ENCODE data around the gene GAB1. TPM values are rescaled to one million over a fixed set of nuclear protein-coding genes. Genes with fewer than 3 reads are reported as not detected.
A peak's percentile ranks its signal among the peaks of the same experiment; 100 is the strongest.

The GAB1 gene
- total RNA-seq, 5 donors from 2014 or later (not counting 1 experiment from before 2014, with no cell fraction given): 0.20 to 1.7 (median 0.96) TPM

DNA sequence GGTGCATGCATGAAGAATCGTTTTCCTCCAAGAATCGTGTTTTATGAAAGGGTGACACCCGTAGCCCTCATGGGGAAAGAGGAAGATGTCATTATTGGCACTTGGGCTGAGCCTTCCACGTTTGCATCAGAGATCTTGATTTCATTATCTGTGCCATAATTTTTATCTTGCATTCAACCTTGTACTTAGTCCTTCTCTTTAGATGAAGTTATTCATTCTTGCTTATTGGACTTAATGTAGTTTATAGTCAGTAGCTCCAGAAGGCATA lies 66.8 kb downstream of the GAB1 start:
- peak overlapping the region in 2 of 3 donors; percentile 32 to 34 for H3K4me3 Mint-ChIP-seq
- no peaks in the 10 kb centered on the region for H3K36me3 Mint-ChIP-seq
- Histone ChIP-seq H3K27ac (ENCODE audit: low read length) (no peak overlapping the region), H3K27me3 (replicated peaks in 1 of 2; ENCODE audit: control insufficient read depth in 2 of 2, extremely low read depth in 1 of 2, insufficient read depth in 2 of 2, low read length in 1 of 2) (no peaks in the 10 kb centered on the region), H3K4me1 (ENCODE audit: control insufficient read depth in 1 of 2, extremely low read depth in 1 of 2, insufficient read depth in 2 of 2, low read length in 2 of 2) (no peaks in the 10 kb centered on the region), H3K36me3 (ENCODE audit: control insufficient read depth in 2 of 2, extremely low read depth in 1 of 2, insufficient read depth in 1 of 2, low read length in 1 of 2) (no peaks in the 10 kb centered on the region), H3K4me3 (ENCODE audit: control insufficient read depth in 1 of 2, extremely low read depth in 1 of 2, low read length in 1 of 2) (no peak overlapping the region), H3K9me3 (no peaks in the 10 kb centered on the region)
- no peak for DNase-seq
- CTCF ChIA-PET: interaction anchor here (0.8 to 1.2 kb wide), 2 partner anchors 9 to 32 kb away, joined by 3 read pairs; no protein-coding TSS in a partner anchor
- H3K4me1 Mint-ChIP-seq: peaks cover 19 to 28% (median 25%) of the 10 kb centered on the region in 3 donors
- 53% methylated on average over 3 of the region's 4 CpGs for WGBS (ENCODE audit: insufficient coverage)
- no peak for ATAC-seq (replicated peaks in 1 of 4)
- H3K9me3 Mint-ChIP-seq: no peaks in the 10 kb centered on the region
- POLR2A ChIA-PET: interaction anchor here in 1 of 2 donors (0.5 kb wide), 1 partner anchor 33 kb away, joined by 3 read pairs; no protein-coding TSS in a partner anchor
- no peak overlapping the region for H3K27ac Mint-ChIP-seq
- H3K27me3 Mint-ChIP-seq: no peaks in the 10 kb centered on the region

DNA sequence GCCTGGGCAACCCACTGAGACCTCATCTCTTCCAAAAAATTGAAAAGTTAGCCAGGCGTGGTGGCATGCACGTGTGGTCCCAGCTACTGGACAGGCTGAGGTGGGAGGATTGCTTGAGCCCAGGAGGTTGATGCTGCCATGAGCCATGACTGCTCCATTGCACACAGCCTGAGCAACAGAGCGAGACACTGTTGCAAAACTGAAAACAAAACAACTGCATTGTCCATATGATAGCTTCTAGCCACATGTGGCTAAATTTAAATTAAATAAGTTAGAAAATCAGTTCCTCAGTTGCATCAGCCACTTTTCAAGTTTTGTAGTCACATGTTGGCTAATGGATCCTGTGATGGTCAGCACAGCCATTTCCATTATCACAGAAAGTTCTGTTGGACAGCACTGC lies 67.9 kb downstream of the GAB1 start:
- no peaks in the 10 kb centered on the region for H3K9me3 ChIP-seq
- peak overlapping the region in 1 of 3 donors; percentile 24 for H3K4me3 Mint-ChIP-seq
- no peaks in the 10 kb centered on the region for H3K9me3 Mint-ChIP-seq
- no peak overlapping the region for H3K27ac Mint-ChIP-seq
- no peaks in the 10 kb centered on the region for H3K36me3 ChIP-seq (ENCODE audit: control insufficient read depth in 2 of 2, extremely low read depth in 1 of 2, insufficient read depth in 1 of 2, low read length in 1 of 2)
- WGBS (ENCODE audit: insufficient coverage): 83% methylated on average over 2 of the region's 3 CpGs
- H3K4me1 Mint-ChIP-seq: peaks cover 19 to 28% (median 23%) of the 10 kb centered on the region in 3 donors
- no peaks in the 10 kb centered on the region for H3K4me1 ChIP-seq (ENCODE audit: control insufficient read depth in 1 of 2, extremely low read depth in 1 of 2, insufficient read depth in 2 of 2, low read length in 2 of 2)
- no peak overlapping the region for H3K27ac ChIP-seq (ENCODE audit: low read length)
- no peaks in the 10 kb centered on the region for H3K36me3 Mint-ChIP-seq
- CTCF ChIA-PET: no interaction called here
- no peak overlapping the region for H3K4me3 ChIP-seq (ENCODE audit: control insufficient read depth in 1 of 2, extremely low read depth in 1 of 2, low read length in 1 of 2)
- ATAC-seq (replicated peaks in 1 of 4): no peak
- DNase-seq: no peak
- POLR2A ChIA-PET: no interaction called here
- H3K27me3 ChIP-seq (replicated peaks in 1 of 2; ENCODE audit: control insufficient read depth in 2 of 2, extremely low read depth in 1 of 2, insufficient read depth in 2 of 2, low read length in 1 of 2): no peaks in the 10 kb centered on the region
- peaks cover 4% of the 10 kb centered on the region in 2 donors for H3K27me3 Mint-ChIP-seq

DNA sequence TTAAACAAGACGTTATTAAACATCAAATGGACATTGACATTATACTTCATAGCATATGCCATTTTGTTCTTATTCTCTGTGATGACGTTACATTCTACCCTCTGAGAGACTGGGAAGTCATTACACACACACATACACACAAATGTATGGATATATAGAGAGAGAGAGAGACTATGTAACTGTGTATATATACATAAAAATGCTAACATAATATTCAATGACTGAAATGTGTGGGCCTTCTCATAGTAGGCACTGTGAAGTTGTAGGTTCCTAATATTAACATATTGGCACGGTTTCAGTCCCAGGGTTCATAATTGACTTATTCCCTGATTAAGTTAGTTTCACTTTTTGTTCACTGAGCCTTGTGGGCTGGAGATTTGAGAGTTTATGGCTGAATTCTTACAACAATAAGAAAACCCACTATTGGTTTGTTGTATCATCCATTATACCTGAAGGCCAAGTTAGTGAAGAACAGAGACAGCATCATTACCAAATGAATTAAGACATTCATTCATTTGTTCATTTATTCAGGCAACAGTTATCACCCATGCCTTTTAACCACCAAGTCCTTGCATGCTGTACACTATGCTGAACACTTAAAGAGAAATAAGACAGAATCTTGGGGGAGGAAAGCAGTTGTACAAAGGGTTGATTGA lies 68.5 kb downstream of the GAB1 start:
- Mint-ChIP-seq H3K27me3 (peaks cover 4 to 9% of the 10 kb centered on the region in 2 donors), H3K9me3 (no peaks in the 10 kb centered on the region), H3K36me3 (no peaks in the 10 kb centered on the region), H3K4me3 (peak overlapping the region in 2 of 3 donors; percentile 4 to 24), H3K4me1 (peaks cover 19 to 28% (median 23%) of the 10 kb centered on the region in 3 donors), H3K27ac (no peak overlapping the region)
- ChIA-PET CTCF (no interaction called here), POLR2A (no interaction called here)
- DNase-seq (no peak), ATAC-seq (replicated peaks in 1 of 4) (no peak)
- Histone ChIP-seq H3K27me3 (replicated peaks in 1 of 2; ENCODE audit: control insufficient read depth in 2 of 2, extremely low read depth in 1 of 2, insufficient read depth in 2 of 2, low read length in 1 of 2) (no peaks in the 10 kb centered on the region), H3K4me1 (ENCODE audit: control insufficient read depth in 1 of 2, extremely low read depth in 1 of 2, insufficient read depth in 2 of 2, low read length in 2 of 2) (no peaks in the 10 kb centered on the region), H3K9me3 (no peaks in the 10 kb centered on the region), H3K27ac (ENCODE audit: low read length) (no peak overlapping the region), H3K4me3 (ENCODE audit: control insufficient read depth in 1 of 2, extremely low read depth in 1 of 2, low read length in 1 of 2) (no peak overlapping the region), H3K36me3 (ENCODE audit: control insufficient read depth in 2 of 2, extremely low read depth in 1 of 2, insufficient read depth in 1 of 2, low read length in 1 of 2) (no peaks in the 10 kb centered on the region)
- no CpG with 5 or more reads among the region's 3 CpGs for WGBS (ENCODE audit: insufficient coverage)

DNA sequence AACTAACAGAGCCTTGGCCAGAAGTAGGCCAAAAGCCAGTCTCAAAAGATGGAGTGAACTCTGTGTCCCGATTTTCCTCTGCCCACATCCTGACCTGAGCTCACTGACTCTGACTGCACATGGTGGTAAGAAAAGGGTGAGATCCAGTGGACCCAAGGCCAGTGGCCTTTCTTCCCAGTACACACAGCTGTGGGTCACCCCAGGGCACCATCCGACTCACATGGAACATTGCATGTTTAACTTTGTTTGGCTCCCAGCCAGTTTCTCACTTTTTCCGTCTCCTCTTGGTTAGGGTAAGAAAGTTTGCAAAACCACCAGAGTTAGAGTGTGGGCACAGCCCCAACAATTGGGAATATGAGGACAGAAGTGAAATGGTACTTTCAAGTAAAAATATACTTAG lies 69.8 kb downstream of the GAB1 start:
- Histone ChIP-seq H3K36me3 (ENCODE audit: control insufficient read depth in 2 of 2, extremely low read depth in 1 of 2, insufficient read depth in 1 of 2, low read length in 1 of 2) (no peaks in the 10 kb centered on the region), H3K9me3 (no peaks in the 10 kb centered on the region), H3K27me3 (replicated peaks in 1 of 2; ENCODE audit: control insufficient read depth in 2 of 2, extremely low read depth in 1 of 2, insufficient read depth in 2 of 2, low read length in 1 of 2) (no peaks in the 10 kb centered on the region), H3K4me3 (ENCODE audit: control insufficient read depth in 1 of 2, extremely low read depth in 1 of 2, low read length in 1 of 2) (no peak overlapping the region), H3K27ac (ENCODE audit: low read length) (no peak overlapping the region), H3K4me1 (ENCODE audit: control insufficient read depth in 1 of 2, extremely low read depth in 1 of 2, insufficient read depth in 2 of 2, low read length in 2 of 2) (no peaks in the 10 kb centered on the region)
- WGBS (ENCODE audit: insufficient coverage): 86% methylated on average over 1 of the region's 3 CpGs
- no peak for ATAC-seq (replicated peaks in 1 of 4)
- POLR2A ChIA-PET: no interaction called here
- H3K36me3 Mint-ChIP-seq: no peaks in the 10 kb centered on the region
- H3K27me3 Mint-ChIP-seq: peaks cover 10 to 15% of the 10 kb centered on the region in 2 donors
- no peak overlapping the region for H3K27ac Mint-ChIP-seq
- H3K9me3 Mint-ChIP-seq: no peaks in the 10 kb centered on the region
- DNase-seq: no peak
- H3K4me1 Mint-ChIP-seq: peaks cover 19 to 28% (median 23%) of the 10 kb centered on the region in 3 donors
- no peak overlapping the region for H3K4me3 Mint-ChIP-seq
- CTCF ChIA-PET: no interaction called here

DNA sequence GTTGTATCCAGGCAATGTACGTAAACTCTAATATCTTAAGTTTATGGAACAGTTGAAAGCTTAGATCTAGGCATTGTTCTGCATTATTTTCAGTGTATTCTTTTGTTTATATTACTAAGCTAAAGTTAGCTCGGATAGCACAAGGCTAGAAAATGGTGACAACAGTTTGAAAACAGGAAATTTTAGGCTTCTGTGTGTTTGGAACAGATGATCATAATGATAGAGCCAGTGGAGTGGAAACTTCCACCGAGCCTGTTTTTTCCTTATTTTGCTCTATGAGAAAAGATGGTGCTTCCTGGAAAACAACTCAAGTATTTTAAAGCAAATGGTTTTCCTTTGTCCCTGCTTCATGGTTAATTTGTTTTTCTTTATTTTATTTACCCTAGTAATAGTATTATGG lies 70.8 kb downstream of the GAB1 start:
- 20% methylated on average over 1 of the region's 3 CpGs for WGBS (ENCODE audit: insufficient coverage)
- no peaks in the 10 kb centered on the region for H3K9me3 ChIP-seq
- ChIA-PET POLR2A (no interaction called here), CTCF (interaction anchor here in 1 of 2 donors (0.6 kb wide), 1 partner anchor 17 kb away, joined by 3 read pairs; no protein-coding TSS in a partner anchor)
- H3K27me3 ChIP-seq (replicated peaks in 1 of 2; ENCODE audit: control insufficient read depth in 2 of 2, extremely low read depth in 1 of 2, insufficient read depth in 2 of 2, low read length in 1 of 2): no peaks in the 10 kb centered on the region
- no peaks in the 10 kb centered on the region for H3K36me3 ChIP-seq (ENCODE audit: control insufficient read depth in 2 of 2, extremely low read depth in 1 of 2, insufficient read depth in 1 of 2, low read length in 1 of 2)
- no peak overlapping the region for H3K27ac ChIP-seq (ENCODE audit: low read length)
- no peaks in the 10 kb centered on the region for H3K4me1 ChIP-seq (ENCODE audit: control insufficient read depth in 1 of 2, extremely low read depth in 1 of 2, insufficient read depth in 2 of 2, low read length in 2 of 2)
- no peak overlapping the region for H3K27ac Mint-ChIP-seq
- no peak overlapping the region for H3K4me3 ChIP-seq (ENCODE audit: control insufficient read depth in 1 of 2, extremely low read depth in 1 of 2, low read length in 1 of 2)
- H3K36me3 Mint-ChIP-seq: no peaks in the 10 kb centered on the region
- H3K9me3 Mint-ChIP-seq: no peaks in the 10 kb centered on the region
- ATAC-seq (replicated peaks in 1 of 4) (no peak), DNase-seq (no peak)
- H3K27me3 Mint-ChIP-seq: peaks cover 10 to 17% of the 10 kb centered on the region in 2 donors
- H3K4me3 Mint-ChIP-seq: no peak overlapping the region
- peaks cover 19 to 28% (median 23%) of the 10 kb centered on the region in 3 donors for H3K4me1 Mint-ChIP-seq

DNA sequence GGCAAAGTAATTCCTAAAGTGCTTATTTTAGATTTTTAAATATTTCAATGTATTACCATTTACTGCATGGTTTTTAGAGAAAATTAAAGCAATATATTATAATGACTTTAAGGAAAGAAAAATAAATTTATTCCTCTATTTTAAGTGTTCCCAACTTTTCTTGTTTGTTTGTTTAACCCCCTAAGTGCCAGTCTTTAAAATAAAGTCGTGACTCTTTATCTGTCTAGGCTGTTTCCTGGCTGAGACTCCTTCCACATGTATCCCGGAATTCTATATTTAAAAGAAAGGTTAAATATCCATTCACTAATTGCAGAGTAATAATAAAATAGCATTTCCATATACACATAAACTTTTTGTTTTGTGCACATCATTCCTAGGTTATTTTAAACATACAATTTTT lies 71.2 kb downstream of the GAB1 start:
- POLR2A ChIA-PET: no interaction called here
- H3K27me3 ChIP-seq (replicated peaks in 1 of 2; ENCODE audit: control insufficient read depth in 2 of 2, extremely low read depth in 1 of 2, insufficient read depth in 2 of 2, low read length in 1 of 2): no peaks in the 10 kb centered on the region
- Mint-ChIP-seq H3K9me3 (no peaks in the 10 kb centered on the region), H3K4me3 (no peak overlapping the region), H3K27ac (no peak overlapping the region), H3K36me3 (no peaks in the 10 kb centered on the region), H3K27me3 (peaks cover 10 to 17% of the 10 kb centered on the region in 2 donors), H3K4me1 (peaks cover 19 to 26% (median 23%) of the 10 kb centered on the region in 3 donors)
- no peaks in the 10 kb centered on the region for H3K36me3 ChIP-seq (ENCODE audit: control insufficient read depth in 2 of 2, extremely low read depth in 1 of 2, insufficient read depth in 1 of 2, low read length in 1 of 2)
- no peaks in the 10 kb centered on the region for H3K4me1 ChIP-seq (ENCODE audit: control insufficient read depth in 1 of 2, extremely low read depth in 1 of 2, insufficient read depth in 2 of 2, low read length in 2 of 2)
- no peak overlapping the region for H3K27ac ChIP-seq (ENCODE audit: low read length)
- no peaks in the 10 kb centered on the region for H3K9me3 ChIP-seq
- CTCF ChIA-PET: no interaction called here
- ATAC-seq (replicated peaks in 1 of 4) (no peak), DNase-seq (no peak)
- WGBS (ENCODE audit: insufficient coverage): no CpG with 5 or more reads among the region's 2 CpGs
- no peak overlapping the region for H3K4me3 ChIP-seq (ENCODE audit: control insufficient read depth in 1 of 2, extremely low read depth in 1 of 2, low read length in 1 of 2)
